Large intestine (tissue), 12 donors: ENCODE results near the gene DIO2. TPM values are rescaled to one million over a fixed set of nuclear protein-coding genes. Genes with fewer than 3 reads are reported as not detected.
A peak's percentile ranks its signal among the peaks of the same experiment; 100 is the strongest.

Experiments used
- DNase-seq, 2 donors: peaks; one replicate each; pipeline versions ENCODE4 v3.0.0 to v3.0.0-alpha.2; 2013
- H3K27ac ChIP-seq: one replicate; pipeline ENCODE4 v1.5.1; 2013; ENCODE audit warnings: low read length
- H3K27me3 ChIP-seq: 2 replicates; pipeline ENCODE4 v1.6.1; 2013; ENCODE audit warnings: low read length; ENCODE audit not compliant: control insufficient read depth, insufficient read depth
- H3K36me3 ChIP-seq: 2 replicates; pipeline ENCODE4 v1.6.1; 2013; ENCODE audit warnings: low read length; ENCODE audit not compliant: control insufficient read depth, insufficient read depth
- H3K4me1 ChIP-seq: one replicate; pipeline ENCODE4 v1.6.1; 2013; ENCODE audit warnings: low read length; ENCODE audit not compliant: control insufficient read depth, insufficient read depth
- H3K4me3 ChIP-seq: one replicate; pipeline ENCODE4 v1.5.1; 2013; ENCODE audit warnings: low read length
- H3K9me3 ChIP-seq: one replicate; pipeline ENCODE4 v1.6.1; 2013; ENCODE audit warnings: mild to moderate bottlenecking, low read depth, low read length, moderate library complexity; ENCODE audit not compliant: control insufficient read depth
- WGBS: methylation state at CpG from one replicate; pipeline ENCODE4 v1.1.5; 2013; ENCODE audit warnings: low lambda C conversion rate; ENCODE audit not compliant: insufficient coverage; 5-methylcytosine and 5-hydroxymethylcytosine counted together
- long read RNA-seq, 11 donors: transcript quantifications; one replicate each; lab custom pipeline, GENCODE V29; 2026
- polyA plus RNA-seq: library from polyadenylated mRNA; unstranded; fragments of 120-200 nt; gene quantifications from one replicate; pipeline ENCODE4 v1.2.1, GENCODE V29; 2013

Gene DIO2
- 0.79 TPM for polyA plus RNA-seq
- long read RNA-seq, donor 1 = 0 reads
- long read RNA-seq, donor 2 = 0 reads
- long read RNA-seq, donor 3 = 0 reads
- long read RNA-seq, donor 4 = 0 reads
- long read RNA-seq, donor 5 = 0 reads
- long read RNA-seq, donor 6 = 0 reads
- long read RNA-seq, donor 7 = 0 reads
- long read RNA-seq, donor 8, full-length matches to known transcripts = 1 of 1 reads
- long read RNA-seq, donor 8, partial matches to known transcripts = 0 of 1 reads
- long read RNA-seq, donor 8, other reads (novel, unspliced or antisense) = 0 of 1 reads
- long read RNA-seq, donor 9 = 0 reads
- long read RNA-seq, donor 10, full-length matches to known transcripts = 1 of 1 reads
- long read RNA-seq, donor 10, partial matches to known transcripts = 0 of 1 reads
- long read RNA-seq, donor 10, other reads (novel, unspliced or antisense) = 0 of 1 reads
- long read RNA-seq, donor 11 = 0 reads

DNA sequence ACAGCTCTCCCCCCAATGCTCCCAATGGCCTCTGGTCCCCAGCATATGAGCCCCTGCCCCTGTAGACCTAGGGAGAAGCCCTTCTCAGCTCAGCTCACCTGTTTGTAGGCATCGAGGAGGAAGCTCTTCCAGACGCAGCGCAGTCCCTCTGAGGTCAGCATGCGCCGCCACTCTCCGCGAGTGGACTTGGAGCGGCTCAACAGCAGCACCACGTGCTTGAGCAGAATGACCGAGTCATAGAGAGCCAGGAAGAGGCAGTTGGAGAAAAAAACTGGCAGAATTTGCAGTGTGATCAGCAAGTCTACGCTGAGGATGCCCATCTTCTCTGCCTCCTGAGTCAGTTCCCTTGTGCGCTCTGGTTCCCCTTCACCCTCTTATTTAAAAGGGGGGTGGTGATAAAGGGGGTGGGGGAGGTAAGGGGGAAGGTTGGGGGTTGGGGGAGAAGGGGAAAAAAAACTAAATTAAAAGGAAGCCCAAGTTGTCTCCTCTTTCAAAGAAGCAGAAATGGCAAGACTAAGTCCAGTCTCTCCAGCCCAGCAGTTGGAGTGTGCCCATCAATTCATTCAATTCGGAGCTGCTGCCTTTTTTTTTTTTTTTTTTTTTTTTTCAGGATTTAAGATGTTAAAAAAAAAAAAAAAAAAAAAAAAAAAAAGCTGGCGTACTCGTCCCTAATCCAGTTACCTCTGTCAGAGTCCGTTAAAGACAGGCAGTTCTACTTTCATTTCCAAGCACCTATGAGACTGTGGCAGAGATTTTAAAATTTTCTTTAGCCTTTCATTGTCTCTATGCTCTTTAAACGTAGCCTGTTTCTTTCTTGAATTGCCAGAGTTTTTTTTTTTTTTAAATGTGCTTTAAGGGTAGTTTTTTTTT lies at the start of gene DIO2:
TSS of gene DIO2 (minus strand) at position 352 of the 870 bp plus-strand sequence. CDS start at position 320, 32 bp downstream.
- peaks cover 4% of the 10 kb centered on the region for H3K27me3 ChIP-seq
- H3K36me3 ChIP-seq = no peaks in the 10 kb centered on the region
- H3K4me3 ChIP-seq = no peak within 1 kb of the TSS
- no peaks in the 10 kb centered on the region for H3K4me1 ChIP-seq
- no peaks in the 10 kb centered on the region for H3K9me3 ChIP-seq
- 36% methylated on average over 1 of the region's 17 CpGs for WGBS
- H3K27ac ChIP-seq = no peak within 1 kb of the TSS
- DNase-seq = no peak

DNA sequence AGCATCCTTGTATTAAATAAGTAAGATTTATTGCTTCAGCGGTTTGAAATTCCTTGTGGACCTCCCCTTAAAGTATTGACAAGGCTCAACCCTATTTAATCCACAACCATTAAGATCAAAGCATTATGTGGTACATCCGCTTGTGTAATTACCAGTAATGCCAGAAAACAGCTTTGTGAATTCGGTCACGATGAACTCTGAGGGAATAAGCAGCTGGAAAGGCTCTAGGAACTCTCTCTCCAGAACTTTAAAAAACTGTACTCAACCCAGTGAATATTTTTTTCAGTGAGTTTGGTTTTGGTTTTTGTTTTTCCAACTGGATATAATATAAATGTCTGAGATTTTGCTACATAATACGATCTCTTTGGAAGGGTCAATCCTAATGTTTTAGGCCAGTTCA lies 49.3 kb upstream of the DIO2 start:
- Histone ChIP-seq H3K4me1 (no peaks in the 10 kb centered on the region), H3K9me3 (no peaks in the 10 kb centered on the region), H3K27ac (no peak overlapping the region), H3K4me3 (no peak overlapping the region), H3K27me3 (no peaks in the 10 kb centered on the region), H3K36me3 (no peaks in the 10 kb centered on the region)
- WGBS = no CpG with 5 or more reads among the region's 5 CpGs
- DNase-seq = no peak

DNA sequence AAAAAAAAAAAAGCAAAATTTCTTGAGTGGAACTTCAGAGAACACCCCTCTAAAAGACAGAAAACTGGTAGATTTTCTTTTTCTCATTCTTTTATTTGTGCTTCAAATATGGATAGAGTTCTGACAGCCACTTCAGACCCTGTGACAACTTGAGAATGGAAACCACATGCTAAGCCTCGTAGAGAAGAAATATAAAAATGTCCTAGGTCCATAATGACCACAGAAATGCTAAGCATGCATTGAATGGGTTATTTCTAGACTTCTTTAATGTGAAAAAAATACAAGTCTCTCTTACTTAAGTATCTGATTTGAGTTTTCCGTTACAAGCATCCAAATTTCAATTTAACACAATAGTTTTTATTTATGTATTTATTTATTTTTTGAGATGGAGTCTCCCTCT lies 28.3 kb upstream of the DIO2 start:
- Histone ChIP-seq H3K9me3 (peaks cover 6% of the 10 kb centered on the region), H3K27me3 (no peaks in the 10 kb centered on the region), H3K36me3 (no peaks in the 10 kb centered on the region), H3K4me1 (no peaks in the 10 kb centered on the region), H3K27ac (no peak overlapping the region), H3K4me3 (no peak overlapping the region)
- DNase-seq = no peak
- WGBS = 100% methylated on average over 1 of the region's 2 CpGs

DNA sequence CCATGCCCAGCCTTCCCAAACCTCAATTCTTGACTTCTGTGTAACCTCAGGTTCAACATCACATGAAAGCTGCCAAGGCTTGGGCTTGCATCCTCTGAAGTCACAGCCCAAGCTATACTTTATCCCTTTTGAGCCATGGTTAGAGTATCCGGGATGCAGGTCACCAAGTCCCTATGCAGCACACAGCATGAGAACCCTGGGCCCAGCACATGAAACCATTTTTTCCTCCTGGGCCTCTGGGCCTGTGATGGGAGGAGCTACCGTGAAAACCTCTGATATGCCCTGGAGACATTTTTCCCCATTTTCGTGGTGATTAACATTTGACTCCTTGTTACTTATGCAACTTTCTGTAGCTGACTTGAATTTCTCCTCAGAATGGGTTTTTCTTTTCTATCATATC lies 25.8 kb upstream of the DIO2 start:
- WGBS = 67% methylated on average over 1 of the region's 3 CpGs
- no peak overlapping the region for H3K4me3 ChIP-seq

DNA sequence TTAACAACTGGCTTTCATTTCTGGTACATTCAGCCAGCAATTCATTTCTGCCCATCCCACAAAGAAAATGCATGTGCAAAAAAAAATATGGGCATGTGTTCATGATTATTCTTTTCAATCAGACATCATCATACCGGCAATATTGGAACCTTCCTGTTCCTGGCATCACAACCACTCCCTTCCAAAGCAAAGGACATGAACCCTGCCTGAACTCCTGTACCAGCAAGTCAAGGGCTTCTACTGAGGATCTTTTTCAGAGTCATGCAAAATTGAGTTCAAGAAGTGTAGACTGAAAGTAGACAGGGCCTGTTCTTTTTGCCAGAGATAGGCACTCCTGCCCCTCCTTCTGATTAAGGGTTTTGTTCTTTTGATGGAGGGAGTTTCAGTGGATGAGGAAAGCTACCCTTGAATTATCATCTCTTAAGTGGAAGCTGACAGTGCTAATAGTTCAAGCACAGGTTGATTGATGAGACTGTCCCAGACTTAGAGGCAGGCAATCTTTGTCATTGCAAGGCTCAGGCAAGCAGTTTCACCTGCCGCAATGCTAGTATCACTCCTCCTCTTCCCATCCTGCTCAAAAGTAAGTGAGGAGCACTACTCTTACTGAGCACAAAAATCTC lies 22.3 kb upstream of the DIO2 start:
- no peak overlapping the region for H3K27ac ChIP-seq
- no peaks in the 10 kb centered on the region for H3K4me1 ChIP-seq
- no peaks in the 10 kb centered on the region for H3K27me3 ChIP-seq
- WGBS = no CpG with 5 or more reads among the region's 2 CpGs
- H3K4me3 ChIP-seq = no peak overlapping the region
- no peak for DNase-seq
- H3K9me3 ChIP-seq = peaks cover 6% of the 10 kb centered on the region
- no peaks in the 10 kb centered on the region for H3K36me3 ChIP-seq

More for the DNA sequence above, 25.8 kb upstream of the DIO2 start:
- no peaks in the 10 kb centered on the region for H3K36me3 ChIP-seq
- peaks cover 6% of the 10 kb centered on the region for H3K9me3 ChIP-seq
- H3K27me3 ChIP-seq = no peaks in the 10 kb centered on the region
- no peak for DNase-seq
- H3K27ac ChIP-seq = no peak overlapping the region
- H3K4me1 ChIP-seq = no peaks in the 10 kb centered on the region

DNA sequence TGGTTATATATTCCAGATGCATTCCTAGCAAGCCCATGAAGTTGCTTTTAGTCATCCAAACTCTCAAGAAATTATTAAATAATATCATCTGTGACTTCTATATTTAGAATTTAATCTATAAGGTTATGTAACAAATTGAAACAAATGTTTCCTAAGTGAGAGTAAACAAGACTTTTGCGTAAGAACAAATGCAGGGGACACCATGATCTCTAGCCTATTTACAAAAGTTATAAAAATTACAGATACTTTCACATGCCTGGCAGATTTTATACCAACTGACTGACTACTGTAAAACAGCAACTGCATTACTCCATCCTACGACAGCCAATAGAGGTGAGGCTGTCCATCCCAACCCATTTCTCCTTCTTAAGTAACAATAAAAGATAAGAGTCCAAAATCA lies 20.4 kb upstream of the DIO2 start:
- no peaks in the 10 kb centered on the region for H3K27me3 ChIP-seq
- H3K27ac ChIP-seq = no peak overlapping the region
- peaks cover 1% of the 10 kb centered on the region for H3K9me3 ChIP-seq
- WGBS = no CpG with 5 or more reads among the region's 2 CpGs
- no peaks in the 10 kb centered on the region for H3K4me1 ChIP-seq
- no peaks in the 10 kb centered on the region for H3K36me3 ChIP-seq
- no peak for DNase-seq
- no peak overlapping the region for H3K4me3 ChIP-seq

DNA sequence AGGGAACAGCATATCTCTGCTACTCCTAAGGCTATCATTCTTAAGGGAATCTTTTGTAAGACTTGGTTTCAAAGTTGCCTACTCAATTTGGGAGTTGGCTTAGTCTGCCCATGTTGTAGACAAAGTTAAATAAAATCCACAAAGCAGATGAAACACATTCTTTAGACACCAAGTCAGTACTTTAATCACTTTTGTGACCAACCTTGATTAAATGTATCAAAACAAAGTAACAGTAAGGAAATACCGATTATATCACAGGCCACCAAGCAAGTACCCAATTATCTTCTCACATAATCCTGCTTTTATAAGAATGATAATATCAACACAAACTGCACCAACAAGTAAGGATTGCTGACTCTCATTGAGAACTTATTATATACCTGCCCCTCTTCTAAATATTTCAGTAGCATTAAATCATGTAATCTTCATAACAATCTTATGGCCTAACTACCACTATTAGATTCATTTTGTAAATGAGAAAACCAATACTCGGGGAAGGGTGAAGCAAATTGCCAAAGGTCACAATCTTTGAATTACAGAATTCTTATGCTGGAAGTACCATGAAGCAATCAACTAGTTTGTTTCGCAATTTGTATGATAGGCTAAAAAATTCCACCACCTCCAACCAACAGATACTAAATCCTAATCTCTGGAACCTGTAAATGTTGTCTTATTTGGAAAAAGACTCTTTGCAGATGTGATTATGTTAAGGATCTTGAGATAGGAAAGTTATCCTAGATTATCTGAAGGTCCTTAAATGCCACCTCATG lies 12.6 kb upstream of the DIO2 start:
- H3K9me3 ChIP-seq = no peaks in the 10 kb centered on the region
- no peaks in the 10 kb centered on the region for H3K36me3 ChIP-seq
- H3K27ac ChIP-seq = no peak overlapping the region
- H3K27me3 ChIP-seq = no peaks in the 10 kb centered on the region
- H3K4me3 ChIP-seq = no peak overlapping the region
- H3K4me1 ChIP-seq = no peaks in the 10 kb centered on the region
- WGBS = no CpG with 5 or more reads among the region's 3 CpGs
- no peak for DNase-seq

DNA sequence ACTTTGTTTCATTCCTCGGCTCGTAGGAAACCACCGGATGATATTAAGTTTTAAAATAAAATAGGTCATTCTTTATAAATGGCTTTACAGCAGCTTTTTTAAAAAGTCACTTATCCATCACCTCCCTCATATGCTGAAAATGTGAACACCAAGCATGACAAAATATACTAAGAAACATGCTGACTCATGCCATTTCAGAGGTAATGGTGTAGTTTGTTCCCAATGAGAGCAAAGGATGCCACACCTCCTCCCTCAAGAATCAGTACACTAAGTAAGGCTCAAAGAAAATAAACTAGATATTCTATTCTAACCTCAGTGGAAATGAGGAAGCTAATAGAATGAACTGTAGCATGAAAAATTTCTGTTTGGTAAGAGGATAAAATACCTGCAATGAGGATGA lies 5.5 kb upstream of the DIO2 start:
- H3K27ac ChIP-seq = no peak overlapping the region
- H3K27me3 ChIP-seq = no peaks in the 10 kb centered on the region
- no peaks in the 10 kb centered on the region for H3K9me3 ChIP-seq
- H3K4me3 ChIP-seq = no peak overlapping the region
- WGBS = 100% methylated on average over 3 of the region's 3 CpGs
- H3K4me1 ChIP-seq = no peaks in the 10 kb centered on the region
- no peaks in the 10 kb centered on the region for H3K36me3 ChIP-seq
- no peak for DNase-seq

DNA sequence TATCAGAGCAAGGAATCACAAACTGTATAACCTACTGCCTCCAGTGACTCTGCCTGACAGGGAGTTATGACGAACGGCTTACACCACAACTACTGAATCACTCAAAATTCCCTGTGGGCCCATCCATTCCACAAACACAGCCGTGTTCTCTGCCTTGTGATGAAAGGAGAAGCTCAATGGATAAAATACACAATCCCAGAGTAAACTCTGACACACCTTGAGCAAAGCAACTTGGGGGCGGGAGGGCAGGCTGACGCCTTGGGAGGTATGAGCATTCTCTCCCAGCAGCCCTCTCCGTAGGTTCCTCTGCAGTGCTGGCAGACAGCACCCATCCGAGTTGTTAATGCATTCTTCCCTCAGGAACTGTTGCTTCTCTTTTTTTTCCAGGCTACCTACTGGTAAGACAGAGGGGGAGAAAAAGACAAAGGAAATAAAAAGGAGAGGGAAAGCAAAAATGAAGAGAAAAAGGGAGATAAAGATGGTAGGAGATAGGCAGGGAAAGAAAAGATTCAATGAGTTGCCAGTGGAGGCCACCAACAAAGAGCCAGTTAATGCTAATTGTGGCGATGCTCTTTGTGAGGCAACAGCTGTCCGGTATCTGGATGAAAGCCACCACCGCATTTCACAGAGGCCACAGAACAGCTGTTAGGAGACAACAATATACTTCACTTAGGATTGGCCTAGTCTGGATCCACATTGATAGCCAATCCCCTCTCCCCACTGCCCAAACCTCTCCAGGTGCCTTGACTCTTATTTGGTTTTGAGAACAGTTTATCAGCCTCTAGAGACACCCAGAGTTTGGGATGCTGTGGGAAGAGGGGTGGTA lies 4.7 kb upstream of the DIO2 start:
- Histone ChIP-seq H3K9me3 (no peaks in the 10 kb centered on the region), H3K27ac (no peak overlapping the region), H3K36me3 (no peaks in the 10 kb centered on the region), H3K4me3 (no peak overlapping the region), H3K27me3 (peaks cover 2% of the 10 kb centered on the region), H3K4me1 (no peaks in the 10 kb centered on the region)
- peak in 1 of 2 donors; percentile 8 for DNase-seq
- WGBS = no CpG with 5 or more reads among the region's 10 CpGs
